GM12878 (cell line): ENCODE data around the gene FRMD5. TPM values are rescaled to one million over a fixed set of nuclear protein-coding genes. Genes with fewer than 3 reads are reported as not detected.

Experiments used
- FOXM1 ChIP-seq: IDR thresholded peaks from 2 replicates; pipeline ENCODE4 v1.6.1; 2012; ENCODE audit warnings: low read depth, mild to moderate bottlenecking, inconsistent platforms, low read length, moderate library complexity
- polyA plus RNA-seq, 11 experiments: library from polyadenylated mRNA; depleted of rRNA in 4 of 11; unstranded in 6 of 11; stranded (reverse) in 5 of 11; fragments of >200 nt; fragmentation: Nextera tagmentation in 4 of 11; fragmentation: Illumina TruSeq in 1 of 11; extraction: Ambion mirVana in 4 of 11; extraction: Trizol in 1 of 11; gene quantifications; 1 replicate in 1 of 11; 2 replicates in 10 of 11; pipeline versions ENCODE4 v1.2.1 to v1.2.3, GENCODE V29; 2011 to 2016; ENCODE audit warnings: inconsistent platforms in 2 of 11, missing spikeins in 2 of 11, low read depth in 1 of 11
- total RNA-seq, 4 experiments: library from RNA; depleted of rRNA in 3 of 4; stranded (reverse); fragments of >200 nt in 3 of 4; fragmentation: Illumina TruSeq in 1 of 4; extraction: Trizol in 1 of 4; gene quantifications; 2 replicates each; pipeline versions ENCODE4 v1.2.1 to v1.2.3, GENCODE V29; 2013 to 2021
- TF ChIP-seq, protein P1 (sequence below): IDR thresholded peaks from 2 replicates; pipeline ENCODE4 v1.6.1; 2012; ENCODE audit warnings: low read length, inconsistent platforms
- TF ChIP-seq, protein P2 (sequence below), 3 experiments: IDR thresholded peaks in 2 of 3; conservative IDR thresholded peaks in 1 of 3; 2 replicates each; pipeline ENCODE4 v1.5.1; 2011; ENCODE audit warnings: low read depth in 3 of 3, low read length in 3 of 3, mild to moderate bottlenecking in 3 of 3, control low read depth in 2 of 3, moderate library complexity in 2 of 3, inconsistent platforms in 1 of 3, mixed read lengths in 1 of 3; ENCODE audit not compliant: control insufficient read depth in 2 of 3, insufficient read depth in 1 of 3; ENCODE audit errors: extremely low read depth in 1 of 3
- TF ChIP-seq, protein P3 (sequence below): fragments of 450-650 bp; formaldehyde crosslinking; IDR thresholded peaks from 2 replicates; pipeline ENCODE4 v1.4.0; 2020; ENCODE audit warnings: mild to moderate bottlenecking, moderate library complexity

The FRMD5 gene
- total and polyA plus RNA-seq, 10 of the 15 experiments (the other 5 are each of a cell fraction or from before 2014, with no cell fraction given) = 0.26 to 6.4 (median 0.68) TPM; not detected in 1

DNA sequence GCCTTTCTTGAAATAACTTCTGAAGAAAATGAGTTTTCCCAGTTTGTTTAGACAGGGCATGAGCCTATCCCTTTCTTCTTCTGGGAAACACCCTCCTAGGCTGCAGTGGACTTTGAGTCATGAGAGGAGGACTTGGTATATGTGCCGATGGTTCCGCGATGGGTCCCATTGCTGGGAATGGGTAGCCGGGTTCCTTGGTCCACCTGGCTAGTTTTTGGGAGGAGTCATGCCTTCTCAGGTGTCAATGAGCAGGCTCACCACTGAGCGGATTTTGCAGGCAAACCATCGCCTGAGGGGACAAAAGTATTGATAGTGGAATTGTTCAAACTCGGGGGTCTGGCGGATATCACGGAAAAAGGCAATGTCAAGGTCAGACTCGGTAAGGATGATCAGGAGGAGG, 321.4 kb downstream of the FRMD5 start (continued):
- TF ChIP-seq, protein P1, sequence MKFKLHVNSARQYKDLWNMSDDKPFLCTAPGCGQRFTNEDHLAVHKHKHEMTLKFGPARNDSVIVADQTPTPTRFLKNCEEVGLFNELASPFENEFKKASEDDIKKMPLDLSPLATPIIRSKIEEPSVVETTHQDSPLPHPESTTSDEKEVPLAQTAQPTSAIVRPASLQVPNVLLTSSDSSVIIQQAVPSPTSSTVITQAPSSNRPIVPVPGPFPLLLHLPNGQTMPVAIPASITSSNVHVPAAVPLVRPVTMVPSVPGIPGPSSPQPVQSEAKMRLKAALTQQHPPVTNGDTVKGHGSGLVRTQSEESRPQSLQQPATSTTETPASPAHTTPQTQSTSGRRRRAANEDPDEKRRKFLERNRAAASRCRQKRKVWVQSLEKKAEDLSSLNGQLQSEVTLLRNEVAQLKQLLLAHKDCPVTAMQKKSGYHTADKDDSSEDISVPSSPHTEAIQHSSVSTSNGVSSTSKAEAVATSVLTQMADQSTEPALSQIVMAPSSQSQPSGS = no peak
- TF ChIP-seq, protein P2, sequence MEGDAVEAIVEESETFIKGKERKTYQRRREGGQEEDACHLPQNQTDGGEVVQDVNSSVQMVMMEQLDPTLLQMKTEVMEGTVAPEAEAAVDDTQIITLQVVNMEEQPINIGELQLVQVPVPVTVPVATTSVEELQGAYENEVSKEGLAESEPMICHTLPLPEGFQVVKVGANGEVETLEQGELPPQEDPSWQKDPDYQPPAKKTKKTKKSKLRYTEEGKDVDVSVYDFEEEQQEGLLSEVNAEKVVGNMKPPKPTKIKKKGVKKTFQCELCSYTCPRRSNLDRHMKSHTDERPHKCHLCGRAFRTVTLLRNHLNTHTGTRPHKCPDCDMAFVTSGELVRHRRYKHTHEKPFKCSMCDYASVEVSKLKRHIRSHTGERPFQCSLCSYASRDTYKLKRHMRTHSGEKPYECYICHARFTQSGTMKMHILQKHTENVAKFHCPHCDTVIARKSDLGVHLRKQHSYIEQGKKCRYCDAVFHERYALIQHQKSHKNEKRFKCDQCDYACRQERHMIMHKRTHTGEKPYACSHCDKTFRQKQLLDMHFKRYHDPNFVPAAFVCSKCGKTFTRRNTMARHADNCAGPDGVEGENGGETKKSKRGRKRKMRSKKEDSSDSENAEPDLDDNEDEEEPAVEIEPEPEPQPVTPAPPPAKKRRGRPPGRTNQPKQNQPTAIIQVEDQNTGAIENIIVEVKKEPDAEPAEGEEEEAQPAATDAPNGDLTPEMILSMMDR (IDR thresholded peaks at IDR 0.05 in 2 of 3, conservative IDR thresholded peaks at IDR 0.05 in 1 of 3; ENCODE audit: control insufficient read depth in 2 of 3, extremely low read depth in 1 of 3, insufficient read depth in 1 of 3, low read depth in 3 of 3, low read length in 3 of 3) = no peak
- no peak for TF ChIP-seq FOXM1
- TF ChIP-seq, protein P3, sequence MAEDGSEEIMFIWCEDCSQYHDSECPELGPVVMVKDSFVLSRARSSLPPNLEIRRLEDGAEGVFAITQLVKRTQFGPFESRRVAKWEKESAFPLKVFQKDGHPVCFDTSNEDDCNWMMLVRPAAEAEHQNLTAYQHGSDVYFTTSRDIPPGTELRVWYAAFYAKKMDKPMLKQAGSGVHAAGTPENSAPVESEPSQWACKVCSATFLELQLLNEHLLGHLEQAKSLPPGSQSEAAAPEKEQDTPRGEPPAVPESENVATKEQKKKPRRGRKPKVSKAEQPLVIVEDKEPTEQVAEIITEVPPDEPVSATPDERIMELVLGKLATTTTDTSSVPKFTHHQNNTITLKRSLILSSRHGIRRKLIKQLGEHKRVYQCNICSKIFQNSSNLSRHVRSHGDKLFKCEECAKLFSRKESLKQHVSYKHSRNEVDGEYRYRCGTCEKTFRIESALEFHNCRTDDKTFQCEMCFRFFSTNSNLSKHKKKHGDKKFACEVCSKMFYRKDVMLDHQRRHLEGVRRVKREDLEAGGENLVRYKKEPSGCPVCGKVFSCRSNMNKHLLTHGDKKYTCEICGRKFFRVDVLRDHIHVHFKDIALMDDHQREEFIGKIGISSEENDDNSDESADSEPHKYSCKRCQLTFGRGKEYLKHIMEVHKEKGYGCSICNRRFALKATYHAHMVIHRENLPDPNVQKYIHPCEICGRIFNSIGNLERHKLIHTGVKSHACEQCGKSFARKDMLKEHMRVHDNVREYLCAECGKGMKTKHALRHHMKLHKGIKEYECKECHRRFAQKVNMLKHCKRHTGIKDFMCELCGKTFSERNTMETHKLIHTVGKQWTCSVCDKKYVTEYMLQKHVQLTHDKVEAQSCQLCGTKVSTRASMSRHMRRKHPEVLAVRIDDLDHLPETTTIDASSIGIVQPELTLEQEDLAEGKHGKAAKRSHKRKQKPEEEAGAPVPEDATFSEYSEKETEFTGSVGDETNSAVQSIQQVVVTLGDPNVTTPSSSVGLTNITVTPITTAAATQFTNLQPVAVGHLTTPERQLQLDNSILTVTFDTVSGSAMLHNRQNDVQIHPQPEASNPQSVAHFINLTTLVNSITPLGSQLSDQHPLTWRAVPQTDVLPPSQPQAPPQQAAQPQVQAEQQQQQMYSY (CRISPR knock-in tag) = no peak
